ACC112 (cell line): ENCODE results near the gene GOLGA8S.
A peak's percentile ranks its signal among the peaks of the same experiment; 100 is the strongest.
"Not testable (repeated sequence)": the region's sequence is repeated elsewhere in the genome, so short reads cannot be mapped to it uniquely, and the experiment has no call there.

Experiments used
- H2AFZ ChIP-seq: fragments of 200-600 bp; sonication (generic); one replicate; pipeline ENCODE4 v1.6.0; 2017; ENCODE audit warnings: antibody characterized with exemption, low read length; ENCODE audit not compliant: unreplicated experiment
- H3K27ac ChIP-seq: fragments of 200-600 bp; sonication (generic); 2 replicates; pipeline ENCODE4 v1.5.1; 2014; ENCODE audit warnings: low read depth, mild to moderate bottlenecking, antibody characterized with exemption, low read length, moderate library complexity
- H3K27me3 ChIP-seq: fragments of 200-600 bp; sonication (generic); 2 replicates; pipeline ENCODE4 v1.6.1; 2014; ENCODE audit warnings: mild to moderate bottlenecking, antibody characterized with exemption, low read length, moderate library complexity, mixed read lengths; ENCODE audit not compliant: insufficient read depth
- H3K36me3 ChIP-seq: fragments of 200-600 bp; sonication (generic); 2 replicates; pipeline ENCODE4 v1.6.1; 2016; ENCODE audit warnings: mild to moderate bottlenecking, antibody characterized with exemption, low read length, moderate library complexity, mixed read lengths; ENCODE audit not compliant: insufficient read depth
- H3K4me1 ChIP-seq: fragments of 200-600 bp; sonication (generic); one replicate; pipeline ENCODE4 v1.6.1; 2016; ENCODE audit warnings: low read length, mixed read lengths; ENCODE audit not compliant: insufficient read depth, unreplicated experiment, control insufficient read depth
- H3K4me3 ChIP-seq: fragments of 200-600 bp; sonication (generic); 2 replicates; pipeline ENCODE4 v1.5.1; 2014; ENCODE audit warnings: mild to moderate bottlenecking, low read depth, low read length
- H3K79me2 ChIP-seq: fragments of 200-600 bp; sonication (generic); one replicate; pipeline ENCODE4 v1.6.0; 2016; ENCODE audit warnings: low read length; ENCODE audit not compliant: control insufficient read depth, unreplicated experiment, insufficient read depth

GOLGA8S gene, protein sequence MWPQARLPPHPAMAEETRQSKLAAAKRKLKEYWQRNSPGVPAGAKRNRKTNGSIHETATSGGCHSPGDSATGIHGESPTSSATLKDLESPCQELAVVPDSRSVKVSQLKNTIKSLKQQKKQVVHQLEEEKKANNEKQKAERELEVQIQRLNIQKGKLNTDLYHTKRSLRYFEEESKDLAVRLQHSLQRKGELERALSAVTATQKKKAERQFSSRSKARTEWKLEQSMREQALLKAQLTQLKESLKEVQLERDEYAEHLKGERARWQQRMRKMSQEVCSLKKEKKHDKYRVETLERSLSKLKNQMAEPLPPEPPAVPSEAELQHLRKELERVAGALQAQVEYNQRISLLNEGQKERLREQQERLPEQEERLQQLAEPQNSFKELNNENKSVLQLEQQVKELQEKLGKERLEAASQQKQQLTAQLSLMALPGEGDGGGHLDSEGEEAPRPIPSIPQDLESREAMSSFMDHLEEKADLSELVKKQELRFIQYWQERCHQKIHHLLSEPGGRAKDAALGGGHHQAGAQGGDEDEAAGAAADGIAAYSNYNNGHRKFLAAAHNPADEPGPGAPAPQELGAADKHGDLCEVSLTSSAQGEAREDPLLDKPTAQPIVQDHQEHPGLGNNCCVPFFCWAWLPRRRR

DNA sequence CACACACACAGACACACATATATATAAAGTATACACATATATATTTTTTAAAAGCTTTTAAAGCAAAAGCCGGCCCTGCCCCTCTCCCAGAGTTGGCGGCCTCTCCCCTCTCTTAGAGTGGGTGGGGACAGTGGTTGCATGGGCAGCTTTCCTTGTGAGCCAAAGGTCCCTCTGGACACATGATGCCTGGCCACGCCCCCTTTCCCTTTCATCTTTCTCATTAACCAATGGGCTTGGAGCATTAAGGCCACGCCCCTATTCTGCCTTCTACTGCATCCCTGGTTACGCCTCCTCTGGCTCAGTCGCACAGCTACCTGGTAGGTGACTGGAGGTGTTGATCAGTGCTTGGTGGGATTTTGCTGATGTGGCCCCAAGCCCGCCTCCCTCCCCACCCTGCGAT lies at the start of gene GOLGA8S:
GOLGA8S (plus strand) TSS at position 301 of the 400 bp plus-strand sequence; CDS start at position 363, 62 bp downstream.
- not testable (repeated sequence) for H3K4me3 ChIP-seq, H2AFZ ChIP-seq, H3K27ac ChIP-seq, H3K36me3 ChIP-seq, H3K4me1 ChIP-seq, H3K79me2 ChIP-seq, H3K27me3 ChIP-seq

DNA sequence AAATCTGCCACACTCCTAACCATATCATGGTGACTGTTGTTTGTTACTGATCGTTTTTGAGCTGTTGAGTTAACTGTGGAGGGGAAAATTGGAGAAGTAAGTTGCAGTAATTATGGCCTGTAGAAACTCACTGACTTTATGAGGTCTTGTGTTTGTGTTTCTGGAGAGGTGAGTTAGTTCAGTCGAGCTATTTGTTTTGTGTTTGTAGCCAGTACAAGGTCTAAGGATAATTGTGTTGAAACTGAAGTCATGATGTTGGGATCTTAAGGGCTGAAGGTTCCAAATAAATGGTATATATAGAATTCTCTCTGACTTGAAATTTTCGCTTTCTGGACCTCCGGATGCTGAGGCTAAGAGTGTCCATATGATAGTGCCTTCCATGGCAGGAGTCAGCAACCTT lies 49.7 kb upstream of the GOLGA8S start:
- H3K36me3 ChIP-seq, H3K27ac ChIP-seq, H3K27me3 ChIP-seq, H2AFZ ChIP-seq, H3K4me1 ChIP-seq: not testable (repeated sequence)
- Histone ChIP-seq H3K4me3 (peak overlapping the region; percentile 67), H3K79me2 (peaks cover 23% of the 10 kb centered on the region)

DNA sequence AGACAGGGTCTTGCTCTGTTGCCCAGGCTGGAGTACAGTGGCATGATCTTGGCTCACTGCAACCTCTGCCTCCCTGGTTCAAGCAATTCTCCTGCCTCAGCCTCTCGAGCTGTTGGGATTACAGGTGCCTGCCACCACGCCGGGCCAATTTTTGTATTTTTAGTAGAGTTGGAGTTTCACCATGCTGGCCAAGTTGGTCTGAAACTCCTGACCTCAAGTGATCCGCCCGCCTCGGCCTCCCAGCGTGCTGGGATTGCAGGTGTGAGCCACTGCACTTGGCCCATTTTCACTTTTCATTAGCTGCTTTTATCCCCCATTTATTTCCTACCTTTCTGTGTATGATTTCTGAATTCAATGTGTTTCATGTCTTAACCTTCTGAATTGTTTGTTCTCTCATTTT lies 48.6 kb upstream of the GOLGA8S start:
- not testable (repeated sequence) for H2AFZ ChIP-seq, H3K27ac ChIP-seq, H3K4me3 ChIP-seq, H3K27me3 ChIP-seq, H3K36me3 ChIP-seq, H3K4me1 ChIP-seq
- H3K79me2 ChIP-seq: peaks cover 23% of the 10 kb centered on the region

DNA sequence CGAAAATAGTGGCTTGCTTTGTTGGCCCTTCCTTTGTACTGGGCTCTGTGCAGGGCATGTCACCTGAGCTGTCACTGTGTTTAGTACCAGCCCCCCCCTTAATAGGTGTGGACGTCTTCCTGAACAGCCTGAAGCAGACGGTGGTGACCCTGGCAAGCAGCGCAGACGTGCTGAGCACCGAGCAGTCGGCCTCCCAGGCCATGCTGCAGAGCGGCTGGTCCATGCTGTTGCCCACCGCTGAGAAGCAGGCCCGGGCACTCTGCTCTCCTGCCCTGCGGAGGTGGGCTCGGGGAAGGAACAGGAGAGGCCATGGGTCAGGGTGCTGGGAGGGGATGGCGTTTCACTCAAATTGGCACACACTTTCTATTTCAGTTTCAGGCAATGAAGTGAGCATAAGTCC lies 43.3 kb upstream of the GOLGA8S start:
- not testable (repeated sequence) for H3K36me3 ChIP-seq, H2AFZ ChIP-seq, H3K27ac ChIP-seq, H3K27me3 ChIP-seq, H3K79me2 ChIP-seq, H3K4me3 ChIP-seq, H3K4me1 ChIP-seq

DNA sequence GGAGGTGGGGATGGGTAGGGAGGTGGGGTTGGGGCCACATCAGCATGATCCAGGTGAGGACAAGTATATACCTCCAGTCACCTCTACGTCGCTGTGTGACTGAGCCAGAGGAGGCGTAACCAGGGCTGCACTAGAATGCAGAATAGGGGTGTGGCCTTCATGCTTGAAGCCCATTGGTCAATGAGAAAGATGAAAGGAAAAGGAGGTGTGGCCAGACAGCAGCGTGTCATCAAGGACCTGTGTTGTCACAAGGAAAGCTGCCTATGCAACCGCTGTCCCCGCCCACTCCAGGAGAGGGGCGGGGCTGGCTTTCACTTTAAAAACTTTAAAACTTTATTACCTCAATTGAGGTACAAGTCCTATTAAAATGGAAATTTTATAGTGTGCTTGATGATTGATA lies 20.5 kb upstream of the GOLGA8S start, which contains the start of gene GOLGA6L26:
GOLGA6L26 (minus strand) TSS at position 101 of the 400 bp plus-strand sequence; CDS start at position 40, 61 bp downstream.
- not testable (repeated sequence) for H3K4me1 ChIP-seq, H3K27ac ChIP-seq, H3K36me3 ChIP-seq, H3K27me3 ChIP-seq, H3K4me3 ChIP-seq, H3K79me2 ChIP-seq, H2AFZ ChIP-seq

DNA sequence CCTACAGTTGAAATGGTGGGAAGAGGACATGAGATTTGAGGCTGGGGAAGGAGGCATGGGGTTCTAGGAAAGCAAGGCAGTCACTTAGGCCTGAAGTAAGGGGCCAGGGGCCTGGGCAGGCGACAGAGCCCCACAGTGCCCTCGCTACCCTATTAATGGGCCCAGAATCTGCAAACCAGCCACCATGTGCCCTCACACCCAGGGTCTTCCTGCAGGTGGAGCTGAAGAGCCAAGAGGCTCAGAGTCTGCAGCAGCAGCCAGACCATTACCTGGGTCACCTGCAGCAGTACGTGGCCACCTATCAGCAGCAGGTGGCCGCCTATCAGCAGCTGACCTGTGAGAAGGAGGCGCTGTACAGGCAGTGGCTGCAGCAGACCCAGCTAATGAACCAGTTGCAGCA lies 8.1 kb downstream of the GOLGA8S start:
- not testable (repeated sequence) for H3K4me3 ChIP-seq, H3K4me1 ChIP-seq, H3K27ac ChIP-seq, H3K36me3 ChIP-seq, H3K27me3 ChIP-seq, H3K79me2 ChIP-seq, H2AFZ ChIP-seq

DNA sequence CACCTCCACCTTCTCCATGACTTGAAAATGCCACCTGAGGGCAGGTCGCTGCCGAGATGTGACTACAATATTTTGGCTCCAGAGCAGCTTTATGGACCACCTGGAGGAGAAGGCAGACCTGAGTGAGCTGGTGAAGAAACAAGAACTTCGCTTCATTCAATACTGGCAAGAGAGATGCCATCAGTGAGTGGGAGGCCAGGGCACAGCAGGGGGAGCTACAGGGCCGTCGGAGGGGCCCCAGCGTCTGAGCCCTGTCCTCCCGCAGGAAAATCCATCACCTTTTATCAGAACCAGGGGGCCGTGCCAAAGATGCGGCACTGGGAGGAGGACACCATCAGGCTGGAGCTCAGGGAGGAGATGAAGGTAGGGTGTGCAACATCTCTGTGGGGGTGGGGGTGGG lies 9.7 kb downstream of the GOLGA8S start:
- not testable (repeated sequence) for H3K79me2 ChIP-seq, H3K27me3 ChIP-seq, H3K4me1 ChIP-seq

DNA sequence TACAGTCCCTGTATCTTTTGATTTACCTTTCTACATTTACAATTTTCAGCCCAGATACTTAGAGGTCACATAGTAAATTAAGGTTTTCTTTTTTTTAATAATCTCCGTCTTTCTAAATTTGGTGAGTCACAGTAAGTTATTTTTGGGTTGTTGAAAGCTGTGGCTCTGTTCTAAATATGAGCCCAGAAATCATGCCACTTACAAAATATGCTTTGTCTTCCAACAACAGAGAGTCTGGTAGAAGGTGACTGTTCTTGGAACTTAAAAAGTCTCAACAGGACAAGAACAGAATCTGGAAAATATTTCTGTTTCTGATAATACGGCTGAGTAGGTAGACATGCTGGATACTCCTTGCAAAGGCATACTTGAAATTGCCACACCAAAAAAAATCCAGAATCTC lies 16.0 kb downstream of the GOLGA8S start:
- Histone ChIP-seq H3K27me3 (no peaks in the 10 kb centered on the region), H3K36me3 (no peaks in the 10 kb centered on the region), H3K4me3 (no peak overlapping the region), H3K4me1 (no peaks in the 10 kb centered on the region), H3K27ac (no peak overlapping the region), H2AFZ (no peak overlapping the region), H3K79me2 (no peaks in the 10 kb centered on the region)

More for the DNA sequence above, 9.7 kb downstream of the GOLGA8S start:
- not testable (repeated sequence) for H3K36me3 ChIP-seq, H3K4me3 ChIP-seq, H3K27ac ChIP-seq, H2AFZ ChIP-seq

DNA sequence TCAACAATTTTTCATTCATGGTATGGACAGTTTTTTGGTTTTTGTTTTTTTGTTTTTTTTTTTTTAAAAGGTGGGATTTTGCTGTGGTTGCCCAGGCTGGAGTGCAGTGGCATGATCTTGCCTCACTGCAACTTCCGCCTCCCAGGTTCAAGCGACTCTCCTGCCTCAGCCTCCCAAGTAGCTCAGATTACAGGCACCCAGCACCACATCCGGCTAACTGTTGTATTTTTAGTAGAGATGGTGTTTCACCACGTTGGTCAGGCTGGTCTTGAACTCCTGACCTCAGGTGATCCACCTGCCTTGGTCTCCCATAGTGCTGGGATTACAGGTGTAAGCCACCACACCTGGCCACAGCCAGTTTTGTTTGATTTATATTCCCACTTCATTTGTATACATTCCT lies 16.6 kb downstream of the GOLGA8S start:
- H3K27ac ChIP-seq, H3K4me1 ChIP-seq, H3K36me3 ChIP-seq, H3K79me2 ChIP-seq, H2AFZ ChIP-seq, H3K4me3 ChIP-seq, H3K27me3 ChIP-seq: not testable (repeated sequence)

DNA sequence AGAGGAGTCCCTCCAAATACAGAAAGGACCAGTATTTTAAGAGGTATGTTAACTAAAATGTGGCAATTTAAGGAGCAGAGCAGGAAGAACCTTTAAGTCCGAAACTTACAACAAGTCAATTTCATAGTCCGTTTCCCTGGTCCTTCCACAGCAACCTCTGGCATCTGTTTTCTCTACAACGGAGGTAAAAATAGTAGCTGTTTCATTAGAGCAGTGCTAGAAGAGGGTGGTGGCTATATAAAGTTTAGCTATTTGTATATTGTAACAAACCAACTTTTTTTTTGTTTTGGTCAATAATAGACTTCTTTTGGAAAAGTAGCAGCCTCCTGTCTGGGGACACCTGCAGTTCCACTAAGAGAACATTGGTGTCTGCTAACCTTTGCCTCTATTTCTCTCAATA lies 17.3 kb downstream of the GOLGA8S start:
- H3K27ac ChIP-seq, H3K4me1 ChIP-seq, H2AFZ ChIP-seq, H3K4me3 ChIP-seq, H3K27me3 ChIP-seq, H3K79me2 ChIP-seq, H3K36me3 ChIP-seq: not testable (repeated sequence)

DNA sequence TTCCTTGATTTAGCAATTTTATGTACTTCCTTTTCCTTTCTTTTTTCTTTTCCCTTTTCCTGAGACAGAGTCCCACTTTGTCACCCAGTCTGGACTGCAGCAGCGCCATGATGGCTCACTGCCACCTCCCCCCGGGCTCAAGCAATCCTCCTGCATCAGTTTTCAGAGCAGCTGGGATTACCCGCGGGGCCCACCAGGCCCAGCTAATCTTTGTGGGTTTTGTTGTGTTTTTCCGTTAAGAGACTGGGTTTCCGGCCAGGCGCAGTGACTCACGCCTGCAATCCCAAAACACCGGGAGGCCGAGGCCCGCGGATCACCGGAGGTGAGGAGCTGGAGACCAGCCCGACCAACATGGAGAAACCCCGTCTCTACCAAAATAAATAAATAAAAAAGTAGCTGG lies 17.7 kb downstream of the GOLGA8S start:
- Histone ChIP-seq H3K27me3 (peaks cover 6% of the 10 kb centered on the region; the same call in 1 of the 2 replicates), H3K27ac (no peak overlapping the region), H3K79me2 (no peaks in the 10 kb centered on the region), H3K4me3 (no peak overlapping the region), H2AFZ (no peak overlapping the region), H3K36me3 (no peaks in the 10 kb centered on the region), H3K4me1 (no peaks in the 10 kb centered on the region)
